ENCODE results near the gene IFNL4. TPM values are rescaled to one million over a fixed set of nuclear protein-coding genes. Genes with fewer than 3 reads are reported as not detected.

The IFNL4 gene
- total RNA-seq, 1 donor from 2014 or later = not detected

DNA sequence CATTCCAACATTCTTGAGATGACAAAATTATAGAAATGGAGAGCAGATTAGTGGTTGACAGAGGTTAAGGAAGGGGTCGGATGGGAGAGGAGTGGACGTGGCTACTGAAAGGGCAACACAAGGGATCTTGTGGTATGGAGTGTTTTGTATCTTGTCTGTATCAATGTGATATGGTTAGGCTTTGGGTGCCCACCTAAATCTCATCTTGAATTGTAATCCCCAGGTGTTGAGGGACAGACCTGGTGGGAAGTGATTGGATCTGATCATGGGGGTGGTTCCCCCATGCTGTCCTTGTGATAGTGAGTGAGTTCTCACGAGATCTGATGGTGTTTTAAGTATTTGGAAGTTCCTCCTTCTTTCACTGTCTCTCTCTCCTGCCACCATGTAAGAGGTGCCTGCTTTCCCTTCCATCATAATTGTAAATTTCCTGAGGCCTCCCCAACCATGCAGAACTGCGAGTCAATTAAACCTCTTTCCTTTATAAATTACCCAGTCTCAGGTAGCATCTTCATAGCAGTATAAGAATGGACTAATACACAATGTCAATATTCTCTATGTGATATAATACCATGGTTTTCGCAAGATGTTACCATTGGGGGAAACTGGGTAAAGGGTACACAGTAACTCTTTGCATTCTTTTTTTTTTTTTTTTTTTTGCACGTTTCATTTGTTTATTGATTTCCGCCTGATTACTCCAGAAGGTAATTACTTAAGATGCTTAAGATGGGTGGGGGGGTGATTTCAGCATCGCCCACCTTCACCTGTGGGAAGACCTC, 4.9 kb upstream of the IFNL4 start:
- peaks cover 2% of the 10 kb centered on the region for H3K9me3 Mint-ChIP-seq
- H3K27ac Mint-ChIP-seq (ENCODE audit: unreplicated experiment) = no peak overlapping the region
- peaks cover 74% of the 10 kb centered on the region for H3K27me3 Mint-ChIP-seq (ENCODE audit: low read depth)
- DNase-seq (ENCODE audit: low read depth, low spot score) = no peak
- H3K4me3 Mint-ChIP-seq = no peak overlapping the region
- H3K36me3 Mint-ChIP-seq (ENCODE audit: low read depth) = no peaks in the 10 kb centered on the region
- TF ChIP-seq, protein P1, sequence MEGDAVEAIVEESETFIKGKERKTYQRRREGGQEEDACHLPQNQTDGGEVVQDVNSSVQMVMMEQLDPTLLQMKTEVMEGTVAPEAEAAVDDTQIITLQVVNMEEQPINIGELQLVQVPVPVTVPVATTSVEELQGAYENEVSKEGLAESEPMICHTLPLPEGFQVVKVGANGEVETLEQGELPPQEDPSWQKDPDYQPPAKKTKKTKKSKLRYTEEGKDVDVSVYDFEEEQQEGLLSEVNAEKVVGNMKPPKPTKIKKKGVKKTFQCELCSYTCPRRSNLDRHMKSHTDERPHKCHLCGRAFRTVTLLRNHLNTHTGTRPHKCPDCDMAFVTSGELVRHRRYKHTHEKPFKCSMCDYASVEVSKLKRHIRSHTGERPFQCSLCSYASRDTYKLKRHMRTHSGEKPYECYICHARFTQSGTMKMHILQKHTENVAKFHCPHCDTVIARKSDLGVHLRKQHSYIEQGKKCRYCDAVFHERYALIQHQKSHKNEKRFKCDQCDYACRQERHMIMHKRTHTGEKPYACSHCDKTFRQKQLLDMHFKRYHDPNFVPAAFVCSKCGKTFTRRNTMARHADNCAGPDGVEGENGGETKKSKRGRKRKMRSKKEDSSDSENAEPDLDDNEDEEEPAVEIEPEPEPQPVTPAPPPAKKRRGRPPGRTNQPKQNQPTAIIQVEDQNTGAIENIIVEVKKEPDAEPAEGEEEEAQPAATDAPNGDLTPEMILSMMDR (conservative IDR thresholded peaks at IDR 0.05) = no peak
- H3K4me1 Mint-ChIP-seq = peaks cover 6% of the 10 kb centered on the region

DNA sequence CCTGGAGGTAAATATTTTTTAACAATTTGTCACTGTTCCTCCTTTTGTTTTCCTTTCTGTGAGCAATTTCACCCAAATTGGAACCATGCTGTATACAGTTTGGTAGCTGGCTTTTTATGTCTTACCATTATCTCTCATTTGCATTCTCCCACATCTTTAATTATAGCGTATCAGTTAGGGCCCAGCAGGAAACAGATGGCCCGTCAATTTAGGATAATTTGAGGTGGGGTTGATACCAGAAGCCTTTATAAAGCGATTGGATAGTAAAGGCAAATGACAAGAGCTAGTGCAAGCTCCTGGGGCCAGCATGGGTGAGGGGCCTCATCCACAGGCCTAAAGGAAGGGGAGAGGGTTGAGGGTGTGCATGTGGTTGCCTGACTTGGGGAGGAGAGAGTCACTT, 3.8 kb upstream of the IFNL4 start:
- peaks cover 77% of the 10 kb centered on the region for H3K27me3 Mint-ChIP-seq (ENCODE audit: low read depth)
- no peak overlapping the region for H3K27ac Mint-ChIP-seq (ENCODE audit: unreplicated experiment)

DNA sequence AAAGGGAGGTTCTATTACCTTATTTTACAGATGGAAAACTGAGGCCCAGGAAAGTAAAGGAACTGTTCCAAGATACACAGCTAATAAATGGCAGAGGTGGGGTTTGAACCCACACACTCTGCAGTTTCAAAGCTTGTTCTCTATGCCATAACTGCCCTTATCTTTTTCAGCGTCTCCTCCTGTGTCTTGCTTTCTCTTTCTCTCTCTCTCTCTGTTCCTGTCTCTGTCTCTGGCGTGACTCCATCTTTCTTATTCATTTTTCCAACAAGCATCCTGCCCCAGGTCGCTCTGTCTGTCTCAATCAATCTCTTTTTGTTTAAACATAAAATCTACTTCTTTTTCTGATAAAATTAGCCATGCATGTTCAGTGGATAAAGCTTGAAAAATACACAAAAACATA, 3.2 kb upstream of the IFNL4 start:
- no peaks in the 10 kb centered on the region for H3K36me3 Mint-ChIP-seq (ENCODE audit: low read depth)
- peaks cover 84% of the 10 kb centered on the region for H3K27me3 Mint-ChIP-seq (ENCODE audit: low read depth)
- no peak overlapping the region for H3K27ac Mint-ChIP-seq (ENCODE audit: unreplicated experiment)
- DNase-seq (ENCODE audit: low read depth, low spot score) = no peak
- H3K4me3 Mint-ChIP-seq = no peak overlapping the region
- TF ChIP-seq, protein P1 (conservative IDR thresholded peaks at IDR 0.05) = no peak
- no peaks in the 10 kb centered on the region for H3K9me3 Mint-ChIP-seq
- no peaks in the 10 kb centered on the region for H3K4me1 Mint-ChIP-seq

More for the DNA sequence above, 3.8 kb upstream of the IFNL4 start:
- no peaks in the 10 kb centered on the region for H3K36me3 Mint-ChIP-seq (ENCODE audit: low read depth)
- H3K9me3 Mint-ChIP-seq = peaks cover 2% of the 10 kb centered on the region
- TF ChIP-seq, protein P1 (conservative IDR thresholded peaks at IDR 0.05) = no peak
- no peak for DNase-seq (ENCODE audit: low read depth, low spot score)
- no peak overlapping the region for H3K4me3 Mint-ChIP-seq
- H3K4me1 Mint-ChIP-seq = no peaks in the 10 kb centered on the region

DNA sequence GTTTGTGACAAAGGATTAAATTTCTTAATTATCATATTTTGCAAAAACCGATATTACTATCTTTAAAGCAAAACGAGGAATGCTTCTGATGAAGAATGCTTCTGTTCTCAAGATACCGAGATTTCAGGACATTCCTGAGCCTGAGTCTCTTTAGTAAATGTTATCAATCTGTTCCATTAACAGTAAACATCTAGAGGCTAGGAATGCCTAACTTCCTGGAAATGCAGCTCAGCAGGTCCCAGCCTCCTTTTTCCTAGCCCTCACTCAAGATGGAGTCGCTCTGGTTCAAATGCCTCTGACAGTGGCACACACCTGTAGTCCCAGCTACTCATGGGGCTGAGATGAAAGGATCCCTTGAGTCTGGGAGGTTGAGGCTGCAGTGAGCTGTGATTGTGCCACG, 2.4 kb upstream of the IFNL4 start:
- H3K27ac Mint-ChIP-seq (ENCODE audit: unreplicated experiment) = no peak overlapping the region

DNA sequence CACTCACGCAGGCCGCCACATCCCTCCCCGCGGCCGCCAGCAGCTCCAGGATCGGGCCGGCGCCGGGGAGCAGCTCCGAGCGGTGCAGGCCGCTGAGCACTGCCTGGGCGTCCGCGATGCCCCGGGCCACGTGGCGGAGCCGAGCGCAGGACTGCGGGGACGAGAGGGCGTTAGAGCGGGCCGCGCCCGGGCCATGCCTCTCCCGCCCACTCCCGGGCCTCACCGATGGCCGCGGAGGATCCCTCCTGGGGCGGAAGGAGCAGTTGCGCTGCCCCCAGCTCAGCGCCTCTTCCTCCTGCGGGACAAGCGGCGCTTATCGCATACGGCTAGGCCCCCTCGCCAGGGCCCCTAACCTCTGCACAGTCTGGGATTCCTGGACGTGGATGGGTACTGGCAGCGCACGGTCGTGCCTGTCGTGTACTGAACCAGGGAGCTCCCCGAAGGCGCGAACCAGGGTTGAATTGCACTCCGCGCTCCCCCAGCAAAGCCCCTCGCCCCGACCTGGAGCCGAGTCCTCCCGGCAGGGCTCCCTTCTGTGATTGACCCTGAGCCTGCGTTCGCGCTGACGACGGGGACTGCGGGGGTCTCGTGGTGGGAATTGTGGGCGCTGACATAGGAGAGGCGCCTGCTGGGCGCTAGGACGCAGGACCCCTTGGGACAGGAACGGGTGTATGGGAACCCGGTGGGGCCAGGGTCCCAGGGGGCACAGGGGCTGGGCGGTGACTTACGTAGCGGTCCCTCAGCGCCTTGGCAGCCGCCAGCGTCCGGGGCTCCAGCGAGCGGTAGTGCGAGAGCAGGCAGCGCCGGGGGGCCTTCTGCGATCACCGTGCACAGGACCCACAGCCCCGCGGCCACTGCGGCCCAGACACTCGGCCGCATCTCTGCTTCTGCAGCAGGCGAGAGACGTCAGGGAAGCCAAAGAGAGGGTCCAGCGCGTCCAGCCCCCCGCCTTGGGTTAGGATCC, 673 bp downstream of the IFNL4 start:
- TF ChIP-seq, protein P1 (conservative IDR thresholded peaks at IDR 0.05) = no peak
- no peaks in the 10 kb centered on the region for H3K4me1 Mint-ChIP-seq
- H3K27me3 Mint-ChIP-seq (ENCODE audit: low read depth) = peaks cover 75% of the 10 kb centered on the region
- no peaks in the 10 kb centered on the region for H3K36me3 Mint-ChIP-seq (ENCODE audit: low read depth)
- DNase-seq (ENCODE audit: low read depth, low spot score) = no peak
- no peaks in the 10 kb centered on the region for H3K9me3 Mint-ChIP-seq
- no peak overlapping the region for H3K27ac Mint-ChIP-seq (ENCODE audit: unreplicated experiment)
- H3K4me3 Mint-ChIP-seq = no peak overlapping the region

More for the DNA sequence above, 2.4 kb upstream of the IFNL4 start:
- Mint-ChIP-seq H3K36me3 (ENCODE audit: low read depth) (no peaks in the 10 kb centered on the region), H3K4me1 (no peaks in the 10 kb centered on the region), H3K27me3 (ENCODE audit: low read depth) (peaks cover 85% of the 10 kb centered on the region), H3K9me3 (no peaks in the 10 kb centered on the region), H3K4me3 (no peak overlapping the region)
- no peak for DNase-seq (ENCODE audit: low read depth, low spot score)
- TF ChIP-seq, protein P1 (conservative IDR thresholded peaks at IDR 0.05) = no peak

Measured in neural crest cell (in vitro differentiated cells).